SKM-1 treated with dmso at 0.1 percent for 144 hours (cell line): ENCODE data around the gene SEC11C.
A peak's percentile ranks its signal among the peaks of the same experiment; 100 is the strongest.
"Not testable (repeated sequence)": the region's sequence is repeated elsewhere in the genome, so short reads cannot be mapped to it uniquely, and the experiment has no call there.

Experiments used
- DNase-seq: peaks from one replicate; lab custom pipeline; 2025; ENCODE audit not compliant: unreplicated experiment; lab: John Stamatoyannopoulos, UW

SEC11C gene

DNA sequence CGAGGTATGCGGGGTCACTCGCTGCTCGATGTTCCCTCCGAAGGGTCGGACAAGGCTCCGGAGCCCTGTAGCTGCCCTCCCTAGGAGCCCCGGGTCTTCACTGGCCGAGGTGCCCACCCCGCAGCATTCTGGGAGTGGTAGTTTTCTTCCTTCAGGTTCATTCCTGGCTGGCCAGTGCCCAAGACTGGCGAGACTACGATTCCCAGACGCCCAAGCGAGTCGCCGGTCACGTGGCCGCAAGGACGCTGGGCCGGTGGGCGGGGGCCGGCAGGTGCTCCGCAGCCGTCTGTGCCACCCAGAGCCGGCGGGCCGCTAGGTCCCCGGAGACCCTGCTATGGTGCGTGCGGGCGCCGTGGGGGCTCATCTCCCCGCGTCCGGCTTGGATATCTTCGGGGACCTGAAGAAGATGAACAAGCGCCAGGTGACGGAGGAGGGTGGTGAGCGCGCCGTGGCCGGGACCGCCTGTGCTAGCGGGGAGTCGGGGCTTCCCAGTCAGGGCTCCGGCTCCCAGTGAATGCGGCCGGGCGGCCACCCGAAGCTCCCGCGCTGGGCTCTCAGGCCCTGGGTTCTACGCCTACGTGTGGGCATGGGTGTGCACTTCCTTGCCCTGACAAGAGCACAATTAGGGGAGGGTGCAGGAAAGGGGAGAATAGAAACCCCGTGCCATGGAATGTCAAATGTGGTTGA, at the start of gene SEC11C:
TSS of gene SEC11C (plus strand) at position 270 of the 687 bp plus-strand sequence. CDS start at position 335, 65 bp downstream.
- DNase-seq: peak; percentile 94

DNA sequence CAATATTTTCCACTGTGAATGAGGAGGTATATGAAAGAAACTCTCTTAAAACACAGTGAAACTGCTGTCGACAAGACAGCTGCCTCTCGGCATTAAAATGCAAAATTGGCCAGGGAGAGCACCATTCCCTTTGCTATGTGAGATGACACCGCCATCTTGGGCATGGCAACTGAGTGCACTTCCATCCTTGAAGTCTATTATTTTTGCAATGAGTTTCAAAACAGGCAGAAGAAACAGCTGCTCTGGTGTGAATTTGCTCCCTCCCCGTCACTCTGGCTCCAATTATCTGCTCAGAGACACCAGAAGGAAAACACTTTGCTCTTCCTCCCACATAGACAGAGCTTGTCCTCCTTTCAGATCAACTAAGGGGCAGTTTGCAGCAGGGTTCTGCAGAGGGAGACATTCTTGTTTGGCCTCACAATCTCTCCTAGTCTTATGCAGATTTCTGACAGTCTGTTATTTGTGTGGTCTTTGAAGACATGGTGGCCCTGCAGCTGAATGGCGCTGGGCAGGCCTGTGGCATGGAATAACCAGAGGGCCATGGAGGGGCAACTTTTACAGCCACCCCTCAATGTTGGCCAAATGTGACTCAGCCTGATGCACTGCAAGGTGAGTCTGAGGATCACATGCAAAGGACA, 48.6 kb upstream of the SEC11C start:
- DNase-seq: no peak

DNA sequence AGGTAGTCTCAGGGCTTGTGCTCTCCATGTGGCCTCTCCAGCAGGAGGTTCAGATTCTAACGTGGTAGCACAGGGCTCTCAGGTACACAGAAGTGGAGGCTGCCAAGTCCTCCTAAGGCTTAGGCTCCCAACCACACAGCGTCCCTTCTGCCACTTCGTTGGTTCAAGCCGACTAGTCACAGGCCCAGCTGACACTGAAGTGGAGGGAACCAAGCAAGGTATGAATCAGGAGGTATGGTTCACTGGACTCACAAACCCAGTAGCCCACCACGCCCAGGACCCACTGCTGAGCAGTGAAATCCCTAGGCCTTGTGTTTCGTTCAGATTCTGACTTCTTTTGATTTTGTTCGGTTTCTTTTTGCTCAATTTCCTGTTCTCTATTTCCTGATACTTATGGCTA, 46.0 kb upstream of the SEC11C start:
- DNase-seq: no peak

DNA sequence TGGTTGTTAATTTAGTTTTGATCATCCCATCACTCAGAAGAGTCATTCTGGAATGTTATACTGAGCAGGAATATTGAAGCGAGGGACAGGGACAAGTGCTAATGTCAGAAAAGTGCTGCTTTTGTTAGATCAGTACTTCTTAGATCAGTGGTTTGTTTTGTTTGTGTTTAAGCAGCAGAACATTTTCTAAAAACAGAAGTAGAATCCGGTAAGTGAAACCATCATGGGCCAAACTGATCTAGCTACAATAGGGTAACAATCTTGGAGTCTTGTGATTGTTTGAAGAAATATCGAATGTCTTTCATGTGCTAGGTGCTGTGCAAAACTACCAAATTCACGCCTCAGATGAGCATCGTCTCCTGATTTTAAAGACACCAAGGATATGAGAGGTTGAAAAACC, 45.1 kb upstream of the SEC11C start:
- DNase-seq: no peak

DNA sequence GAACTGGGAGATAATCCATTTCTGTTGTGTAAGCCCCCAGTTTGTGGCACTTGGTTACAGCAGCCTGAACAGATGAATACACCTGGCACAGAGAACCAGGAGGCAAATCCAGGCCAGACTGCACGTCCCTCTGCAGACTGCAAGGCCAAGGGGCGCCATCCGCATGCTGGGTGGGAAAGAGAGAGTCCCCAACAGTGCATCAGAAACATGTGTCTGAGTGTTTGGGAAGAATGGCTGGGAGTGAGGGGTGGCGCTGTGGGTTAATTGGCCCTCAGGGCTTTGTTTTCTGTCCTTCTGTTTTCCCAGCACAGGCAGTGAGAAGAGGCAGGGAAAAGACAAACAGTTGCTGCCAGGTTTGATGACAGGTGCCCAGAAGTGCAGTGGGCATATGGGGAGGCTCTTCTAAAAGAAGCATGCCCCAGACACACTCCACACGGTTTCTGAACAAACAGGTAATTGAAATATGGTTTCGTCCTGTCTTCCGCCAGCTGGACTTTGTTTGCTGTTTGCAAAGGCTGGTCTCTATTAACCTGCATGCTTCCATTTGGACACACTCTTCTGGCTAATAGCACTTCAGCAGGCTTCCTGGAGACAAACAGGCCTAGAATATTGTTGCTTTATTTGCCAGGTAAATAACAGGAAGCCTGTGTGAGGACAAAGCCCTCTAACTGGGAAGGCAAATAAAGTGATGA, 43.4 kb upstream of the SEC11C start:
- no peak for DNase-seq

DNA sequence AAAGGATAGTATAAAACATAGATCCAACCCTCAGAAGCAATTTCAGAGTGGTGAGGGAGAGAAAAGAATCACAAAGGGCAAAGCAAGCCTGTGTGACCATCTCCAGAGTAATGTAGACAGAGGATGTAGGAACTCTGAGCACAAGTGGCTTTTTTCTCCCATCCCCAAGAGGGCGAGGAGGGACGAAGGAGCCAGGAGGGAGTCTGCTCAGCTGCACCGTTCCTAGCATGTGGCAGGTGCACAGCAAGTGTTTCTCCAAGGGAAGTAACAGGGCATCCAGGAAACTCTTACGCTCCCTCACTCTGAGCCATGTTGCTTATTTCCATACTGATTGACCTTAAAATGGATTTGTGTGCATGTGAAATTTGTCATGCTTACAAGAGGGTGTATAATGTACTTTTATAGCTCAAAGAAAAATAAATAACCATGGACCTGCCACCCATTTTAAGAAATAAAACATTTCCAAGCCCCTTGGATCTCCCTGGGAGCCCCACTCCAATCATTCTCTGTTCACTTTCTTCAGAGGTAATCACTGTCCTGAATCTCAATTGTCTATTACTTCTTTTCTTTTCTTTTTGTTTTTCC, 37.8 kb upstream of the SEC11C start:
- no peak for DNase-seq

DNA sequence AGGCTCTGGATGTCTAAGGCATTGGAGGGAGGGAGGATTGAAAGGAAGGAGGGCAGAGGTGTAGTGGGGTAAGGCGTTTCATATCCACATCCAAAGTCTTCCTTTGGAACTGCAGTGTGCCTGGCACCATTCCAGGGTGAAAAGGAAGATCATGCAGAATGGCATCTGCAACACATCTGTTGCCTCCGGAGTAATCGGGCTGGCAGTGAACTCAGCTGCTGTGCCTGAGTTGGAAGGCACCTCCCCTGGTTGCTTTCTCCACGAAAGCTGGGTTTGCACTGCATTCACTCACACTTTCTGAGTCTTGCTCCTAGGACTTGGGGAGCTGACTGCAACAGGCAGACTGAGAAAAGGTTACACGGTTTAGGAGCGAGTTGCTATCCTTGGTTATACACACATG, 30.3 kb upstream of the SEC11C start:
- DNase-seq: no peak

DNA sequence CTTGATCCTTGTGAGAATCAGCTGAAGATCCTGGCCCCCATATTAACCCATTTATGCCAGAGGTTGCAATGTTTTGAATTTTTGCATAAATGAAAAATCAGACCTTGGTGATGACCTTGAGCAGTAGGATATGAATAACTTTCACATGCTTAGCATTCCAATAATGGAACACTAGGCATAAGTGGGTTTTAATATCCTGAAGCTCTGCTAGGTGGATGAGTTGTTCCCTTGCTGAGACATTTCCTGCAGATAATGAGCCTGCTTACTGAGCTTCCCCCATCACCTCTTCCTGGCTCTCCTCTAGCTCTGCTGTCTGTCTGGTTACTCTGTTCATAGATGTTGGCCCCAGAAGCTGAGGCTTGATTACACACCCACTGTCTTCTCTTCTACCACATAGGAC, 25.5 kb upstream of the SEC11C start:
- DNase-seq: no peak

DNA sequence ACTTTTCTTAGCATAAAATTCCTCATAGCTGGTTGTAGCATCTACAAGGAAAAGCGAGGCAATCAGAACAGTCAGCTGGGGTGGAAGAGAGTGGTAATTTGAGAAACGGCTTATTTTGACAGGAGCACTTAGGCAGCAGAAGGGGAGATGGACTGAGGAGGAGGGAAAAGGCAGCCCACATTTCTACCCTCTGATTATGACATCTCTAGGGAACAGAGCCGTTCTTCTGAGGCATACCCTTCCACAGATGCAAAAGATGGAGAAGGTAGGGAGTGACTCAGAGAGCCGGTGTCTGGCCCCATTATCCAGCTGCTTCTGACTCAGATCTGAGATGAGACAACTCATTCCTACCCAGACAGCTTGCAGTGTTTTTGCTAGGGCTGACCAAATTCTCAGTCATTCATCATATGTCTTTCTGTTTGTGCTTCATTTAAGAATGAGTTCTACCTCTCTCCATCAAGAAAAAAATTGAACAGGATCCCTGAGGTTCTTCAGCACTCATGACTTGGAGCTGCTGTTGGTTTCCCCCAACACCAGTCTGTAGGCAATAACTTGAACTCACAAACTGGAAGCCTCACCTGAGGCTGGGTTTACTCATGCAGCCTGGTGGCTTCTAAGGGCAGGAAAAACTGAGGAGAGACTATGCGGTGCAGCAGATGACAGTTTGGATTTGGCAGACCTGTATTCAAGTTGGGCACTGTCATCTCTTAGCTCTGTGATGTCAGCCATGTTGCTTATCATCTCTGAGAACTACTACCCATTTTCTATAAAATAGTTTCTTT, 15.9 kb upstream of the SEC11C start:
- DNase-seq: no peak

DNA sequence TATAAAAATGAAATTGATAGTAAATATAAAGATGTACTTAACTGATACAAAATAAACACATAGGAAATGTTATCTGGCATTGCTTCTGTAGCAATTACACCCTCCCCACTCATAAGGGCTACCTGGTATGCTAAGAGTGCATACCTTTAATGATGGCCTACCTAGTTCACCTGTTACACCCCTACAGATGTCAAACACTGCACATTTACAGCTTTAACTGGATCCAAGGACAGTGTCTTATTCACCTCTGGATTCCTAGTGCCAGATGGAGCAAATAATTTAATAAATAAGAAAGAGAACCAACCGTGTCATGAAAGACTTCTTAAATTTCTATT, 15.3 kb upstream of the SEC11C start:
- DNase-seq: no peak

DNA sequence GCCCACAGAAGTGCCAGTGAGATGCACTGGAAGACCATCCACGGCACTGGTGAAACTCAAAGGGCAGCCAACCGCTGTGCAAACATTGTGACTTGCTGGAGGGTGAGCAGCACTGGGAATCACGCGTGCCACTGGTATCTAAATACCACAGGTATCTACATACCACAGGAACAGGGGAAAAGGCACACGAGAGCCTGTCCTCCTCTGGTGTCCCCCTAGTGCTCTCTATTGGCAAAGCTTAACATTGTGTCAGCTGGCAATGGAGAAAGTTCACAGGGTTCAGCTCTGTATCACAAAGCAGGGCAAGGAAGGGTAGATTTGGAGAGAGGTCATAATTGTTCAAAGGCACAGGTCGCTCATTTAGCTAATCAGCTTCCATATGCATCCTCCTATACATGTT, 12.6 kb upstream of the SEC11C start:
- DNase-seq: no peak

DNA sequence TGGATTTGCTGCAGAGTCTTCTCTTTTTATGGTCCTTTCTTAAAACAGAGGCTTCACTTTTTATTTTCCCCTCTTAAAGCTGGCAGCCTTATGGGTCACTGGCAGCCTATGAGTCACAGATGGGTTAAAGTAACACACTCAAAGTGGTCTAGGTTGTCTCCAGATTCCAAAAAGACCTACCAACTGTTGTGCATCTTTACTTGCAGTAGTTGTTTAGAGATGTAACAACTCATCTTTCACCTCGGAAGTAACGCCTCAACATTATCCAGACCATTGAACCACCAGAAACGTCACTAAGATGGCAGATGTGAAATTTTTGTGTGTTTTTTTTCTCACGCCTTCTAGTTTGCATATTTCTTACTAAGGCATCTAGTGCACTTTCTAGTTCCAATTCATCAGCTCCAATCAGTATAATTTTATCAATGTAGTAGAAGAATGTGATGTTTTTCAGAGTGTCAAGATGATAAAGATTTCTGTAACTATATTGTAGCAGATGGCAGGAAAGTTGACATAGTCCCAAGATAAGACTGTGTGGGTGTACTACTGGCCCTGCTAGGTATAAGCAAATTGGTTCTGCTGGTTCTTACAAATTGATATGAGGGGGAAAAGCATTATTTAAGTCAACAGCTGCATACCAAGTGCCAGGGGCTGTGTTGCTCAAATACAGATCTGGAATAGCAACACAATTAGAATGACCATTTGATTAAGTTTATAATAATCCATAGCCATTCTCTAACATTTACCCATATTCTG, 9.6 kb upstream of the SEC11C start:
- DNase-seq: no peak

DNA sequence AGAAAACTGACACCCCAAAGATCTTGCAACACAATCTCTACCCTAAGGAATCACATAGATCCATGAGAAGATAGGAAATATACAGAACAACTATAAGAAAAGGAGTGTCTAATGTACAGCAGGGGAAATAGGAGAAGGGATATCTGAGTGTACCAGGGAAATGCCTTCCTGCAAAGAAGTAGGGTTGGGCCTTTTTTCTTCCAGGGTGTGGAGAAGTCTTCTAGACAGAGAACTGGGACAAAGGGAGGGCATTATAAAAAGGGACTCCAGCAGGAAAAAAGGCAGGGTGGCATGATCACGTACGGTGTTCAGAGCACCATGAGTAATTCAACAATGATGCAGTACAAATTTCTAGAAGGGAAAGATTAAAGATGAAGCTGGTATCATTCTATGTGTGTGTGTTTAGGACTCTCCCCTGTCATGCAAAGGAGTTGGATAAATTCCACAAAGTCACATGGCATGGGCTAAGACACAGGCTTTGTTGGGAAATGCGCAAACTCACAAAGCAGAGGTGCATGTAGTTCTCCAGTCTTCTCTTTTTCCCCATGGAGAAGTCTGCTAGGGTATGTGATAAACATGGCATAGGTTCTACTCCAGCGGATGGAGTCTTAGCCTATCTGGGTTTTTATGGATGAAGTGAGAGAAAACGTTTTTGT, 6.7 kb upstream of the SEC11C start:
- DNase-seq: no peak

DNA sequence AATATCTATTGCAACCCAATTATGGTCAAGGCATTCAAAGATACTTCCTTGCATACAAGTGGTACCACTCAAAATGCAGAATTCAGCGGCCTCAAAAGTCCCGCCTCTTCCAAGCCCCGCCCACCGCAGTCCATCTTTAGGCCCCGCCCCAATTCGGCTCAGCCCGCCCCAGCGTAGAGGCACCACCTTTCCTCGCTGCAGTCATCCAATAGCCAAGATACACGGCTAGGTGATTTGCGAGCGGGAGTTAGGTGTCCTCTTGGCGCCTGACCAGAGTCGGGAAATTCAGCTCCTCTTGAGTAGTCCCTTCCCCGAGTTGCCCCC, 431 bp upstream of the SEC11C start:
- peak; percentile 90 for DNase-seq

DNA sequence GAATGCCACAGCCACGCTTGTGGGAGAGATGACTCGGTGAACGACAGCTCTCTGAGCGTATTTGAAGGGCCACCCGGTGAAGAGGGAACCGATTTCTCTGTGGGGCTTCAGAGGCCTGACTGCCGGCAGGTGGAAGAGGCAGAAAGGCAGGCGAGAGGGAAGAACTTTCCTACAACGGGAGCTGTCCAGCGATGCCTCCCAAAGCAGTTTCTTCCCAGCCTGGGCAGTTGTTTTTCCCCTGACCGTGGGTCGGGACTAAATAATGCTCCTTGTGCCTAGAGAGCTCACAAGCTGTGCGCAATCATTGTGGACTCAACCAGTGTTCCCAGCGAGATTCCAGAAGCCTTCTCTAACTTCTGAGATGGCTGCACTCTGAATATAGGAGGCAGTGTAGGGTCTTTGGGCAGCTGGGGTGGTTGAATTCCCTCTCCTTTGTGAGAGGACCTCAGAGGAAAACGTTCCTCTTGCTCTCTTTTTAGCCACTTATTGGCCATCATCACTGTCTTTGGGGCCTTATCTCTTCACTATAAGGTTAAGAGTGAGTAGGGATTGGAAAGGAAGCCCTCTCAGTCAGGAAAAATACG, 710 bp downstream of the SEC11C start:
- DNase-seq: no peak

DNA sequence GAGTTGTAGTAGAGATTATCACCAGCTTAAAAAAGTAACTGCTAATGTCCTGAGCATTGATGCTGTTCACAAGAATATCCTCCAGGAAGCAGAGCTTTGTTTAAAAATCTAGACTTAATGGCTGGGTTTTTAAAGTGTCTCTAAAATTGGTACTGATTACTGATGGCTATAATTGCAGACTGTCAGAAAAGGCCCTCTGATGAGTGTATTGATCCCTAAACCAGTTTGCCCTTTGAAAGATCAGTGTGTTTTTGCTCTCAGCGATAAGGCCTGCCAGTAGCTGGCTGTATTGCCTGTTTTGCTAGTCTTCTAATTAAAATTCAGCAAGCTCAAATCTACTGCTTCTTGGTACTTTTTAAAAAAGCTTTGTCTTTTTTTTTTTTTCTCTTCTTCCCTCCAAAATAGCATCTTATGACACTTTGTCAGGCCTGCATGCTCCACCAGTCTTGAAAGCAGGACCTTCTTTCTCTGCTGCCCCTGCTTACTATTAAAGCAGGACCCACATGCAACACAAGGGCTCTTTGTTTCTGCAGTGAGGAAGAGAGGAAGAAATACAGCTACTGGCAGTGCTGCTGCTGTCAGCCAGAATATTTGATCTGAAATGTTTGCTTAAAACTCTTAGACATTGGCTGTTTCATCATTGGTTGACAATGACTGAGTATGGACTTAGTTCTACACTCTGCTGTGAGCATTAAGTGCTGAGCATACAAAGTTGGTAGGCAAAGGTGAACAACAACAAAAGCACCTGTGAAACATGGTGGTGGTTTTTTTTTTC, 1.8 kb downstream of the SEC11C start:
- DNase-seq: no peak

DNA sequence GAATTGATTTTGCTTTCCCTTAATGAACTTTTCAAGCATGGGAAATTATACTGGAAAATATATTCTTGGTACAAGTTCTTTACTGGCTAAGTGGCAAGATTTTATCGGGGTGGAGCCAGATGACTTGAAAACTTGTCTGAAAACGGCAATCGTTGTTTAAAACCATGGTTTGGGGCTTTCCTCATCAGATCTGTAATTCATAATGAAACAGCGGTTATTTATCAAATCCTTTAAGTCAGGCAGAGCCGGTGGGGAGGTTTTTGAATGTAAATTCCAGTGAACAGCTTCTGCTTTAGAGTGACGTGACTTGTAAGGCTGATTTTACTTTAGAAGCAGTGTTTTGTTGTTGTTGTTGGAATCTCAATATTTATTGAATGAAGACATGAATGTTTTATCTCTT, 2.6 kb downstream of the SEC11C start:
- no peak for DNase-seq

DNA sequence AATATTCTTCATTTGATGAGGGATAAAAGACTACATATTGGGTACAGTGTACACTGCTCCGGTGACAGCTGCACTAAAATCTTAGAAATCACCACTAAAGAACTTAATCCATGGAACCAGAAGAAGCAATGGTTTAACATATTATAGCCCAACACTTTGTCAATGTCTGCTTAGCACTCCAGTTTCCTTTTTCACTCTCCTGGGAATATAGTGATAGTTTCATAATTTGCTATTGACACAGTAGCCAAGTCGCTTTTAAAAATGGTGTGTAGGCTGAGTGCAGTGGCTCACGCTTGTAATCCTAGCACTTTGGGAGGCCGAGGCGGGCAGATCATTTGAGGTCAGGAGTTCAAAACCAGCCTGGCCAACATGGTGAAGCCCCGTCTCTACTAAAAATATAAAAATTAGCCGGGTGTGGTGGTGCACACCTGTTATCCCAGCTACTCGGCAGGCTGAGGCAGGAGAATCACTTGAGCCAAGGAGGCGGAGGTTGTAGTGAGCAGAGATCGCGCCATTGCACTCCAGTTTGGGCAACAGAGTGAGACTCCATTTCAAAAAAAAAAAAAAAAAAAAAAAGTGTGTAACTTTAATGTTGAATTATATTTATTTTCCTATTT, 3.2 kb downstream of the SEC11C start:
- not testable (repeated sequence) for DNase-seq

DNA sequence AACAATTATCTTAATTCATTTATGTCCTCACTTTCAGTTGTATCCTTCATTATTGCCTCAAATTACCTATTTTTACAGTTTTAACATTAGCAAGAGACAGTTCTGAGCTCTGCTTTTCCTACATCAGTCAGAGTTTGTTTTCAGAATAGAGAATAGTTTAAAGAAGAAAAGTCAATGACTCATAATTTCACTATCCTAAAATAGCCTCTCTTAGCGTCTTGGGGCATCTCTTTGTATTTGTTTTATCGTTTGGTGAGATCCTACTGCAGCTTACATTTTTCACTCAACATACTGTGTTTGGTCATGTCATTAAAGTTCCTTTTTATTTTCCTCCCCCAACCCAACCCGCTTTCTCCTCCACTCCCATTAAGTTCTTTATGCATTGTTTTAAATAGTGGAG, 3.8 kb downstream of the SEC11C start:
- DNase-seq: no peak
